ENCODE results near the gene FGFR1OP2.

DNA sequence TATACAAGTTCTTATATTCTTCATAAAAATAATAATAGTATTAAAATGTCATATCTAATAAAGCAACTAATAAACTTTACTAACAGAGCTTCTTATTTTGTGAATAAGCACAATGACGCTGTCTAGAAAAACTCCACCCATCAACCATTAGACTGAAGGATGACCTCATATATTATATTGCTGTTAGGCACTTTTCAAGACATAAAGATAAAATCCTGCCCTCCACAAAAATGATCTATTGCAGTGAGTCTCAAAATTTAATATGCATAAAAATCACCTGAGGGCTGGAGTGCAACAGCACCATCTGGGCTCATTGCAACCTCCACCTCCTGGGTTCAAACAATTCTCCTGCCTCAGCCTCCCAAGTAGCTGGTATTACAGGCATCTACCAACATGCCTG, 55.8 kb downstream of the FGFR1OP2 start:
- TF ChIP-seq EZH2 (IDR thresholded peaks at IDR 0.05; ENCODE audit: insufficient read depth, low read length) = no peak
- TF ChIP-seq, protein P1, sequence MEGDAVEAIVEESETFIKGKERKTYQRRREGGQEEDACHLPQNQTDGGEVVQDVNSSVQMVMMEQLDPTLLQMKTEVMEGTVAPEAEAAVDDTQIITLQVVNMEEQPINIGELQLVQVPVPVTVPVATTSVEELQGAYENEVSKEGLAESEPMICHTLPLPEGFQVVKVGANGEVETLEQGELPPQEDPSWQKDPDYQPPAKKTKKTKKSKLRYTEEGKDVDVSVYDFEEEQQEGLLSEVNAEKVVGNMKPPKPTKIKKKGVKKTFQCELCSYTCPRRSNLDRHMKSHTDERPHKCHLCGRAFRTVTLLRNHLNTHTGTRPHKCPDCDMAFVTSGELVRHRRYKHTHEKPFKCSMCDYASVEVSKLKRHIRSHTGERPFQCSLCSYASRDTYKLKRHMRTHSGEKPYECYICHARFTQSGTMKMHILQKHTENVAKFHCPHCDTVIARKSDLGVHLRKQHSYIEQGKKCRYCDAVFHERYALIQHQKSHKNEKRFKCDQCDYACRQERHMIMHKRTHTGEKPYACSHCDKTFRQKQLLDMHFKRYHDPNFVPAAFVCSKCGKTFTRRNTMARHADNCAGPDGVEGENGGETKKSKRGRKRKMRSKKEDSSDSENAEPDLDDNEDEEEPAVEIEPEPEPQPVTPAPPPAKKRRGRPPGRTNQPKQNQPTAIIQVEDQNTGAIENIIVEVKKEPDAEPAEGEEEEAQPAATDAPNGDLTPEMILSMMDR (IDR thresholded peaks at IDR 0.05; ENCODE audit: insufficient read depth, low read depth, low read length) = no peak

Measured in astrocyte (in vitro differentiated cells and primary cell).